CD4-positive, alpha-beta T cell (primary cell): ENCODE data around the gene TRAK1. TPM values are rescaled to one million over a fixed set of nuclear protein-coding genes. Genes with fewer than 3 reads are reported as not detected.
A peak's percentile ranks its signal among the peaks of the same experiment; 100 is the strongest.

ENCODE experiments used
- ATAC-seq: fragments of 200-7000 bp; cut with Tn5 transposase; one replicate; pipeline ENCODE4 v1.10.0; 2022; ENCODE audit warnings: mild to moderate bottlenecking; ENCODE audit not compliant: poor library complexity
- CTCF ChIA-PET: fragments of 350-600 bp; sonication (Branson Sonifier 250); formaldehyde crosslinking; loops from one replicate; lab custom pipeline; 2021; ENCODE audit warnings: antibody characterized with exemption, inconsistent platforms; lab: Charles Lee
- POLR2A ChIA-PET: fragments of 350-600 bp; sonication (Branson Sonifier 250); formaldehyde crosslinking; loops from one replicate; lab custom pipeline; 2021; ENCODE audit warnings: antibody characterized with exemption, inconsistent platforms; lab: Charles Lee
- DNase-seq, 14 experiments: peaks; one replicate each; pipeline ENCODE4 v3.0.0-alpha.2; 2013 to 2020; ENCODE audit warnings: mixed read lengths in 2 of 14
- H3K27ac ChIP-seq, 2 donors: one replicate each; pipeline versions ENCODE4 v1.5.1 to v1.7.0; 2013; ENCODE audit warnings: low read length in 2 of 2, low read depth in 1 of 2, mild to moderate bottlenecking in 1 of 2
- H3K27me3 ChIP-seq, 2 experiments: 1 replicate in 1 of 2; 2 replicates in 1 of 2; pipeline versions ENCODE4 v1.6.1 to v1.7.0; 2013; ENCODE audit warnings: low read length in 2 of 2, control low read depth in 1 of 2, mild to moderate bottlenecking in 1 of 2, moderate library complexity in 1 of 2; ENCODE audit not compliant: insufficient read depth in 2 of 2, control insufficient read depth in 1 of 2
- H3K36me3 ChIP-seq: one replicate; pipeline ENCODE4 v1.6.1; 2013; ENCODE audit warnings: low read length, control low read depth; ENCODE audit not compliant: insufficient read depth
- H3K4me1 ChIP-seq: one replicate; pipeline ENCODE4 v1.6.1; 2013; ENCODE audit warnings: low read length, control low read depth; ENCODE audit not compliant: insufficient read depth
- H3K4me3 ChIP-seq: one replicate; pipeline ENCODE4 v1.5.1; 2013; ENCODE audit warnings: mild to moderate bottlenecking, low read length, moderate library complexity
- H3K9me3 ChIP-seq, 2 experiments: 1 replicate in 1 of 2; 2 replicates in 1 of 2; pipeline versions ENCODE4 v1.6.1 to v1.7.0; 2013; ENCODE audit warnings: low read length in 2 of 2, mild to moderate bottlenecking in 2 of 2, control low read depth in 1 of 2, moderate library complexity in 1 of 2; ENCODE audit not compliant: control insufficient read depth in 1 of 2, insufficient read depth in 1 of 2
- H3K27ac Mint-ChIP-seq: one replicate; pipeline ENCODE4 v1.8.0; 2020; ENCODE audit warnings: mixed read lengths
- H3K27me3 Mint-ChIP-seq: one replicate; pipeline ENCODE4 v1.8.0; 2021; ENCODE audit warnings: mixed read lengths
- H3K36me3 Mint-ChIP-seq: one replicate; pipeline ENCODE4 v1.8.0; 2021; ENCODE audit warnings: low read depth, mixed read lengths
- H3K4me1 Mint-ChIP-seq: one replicate; pipeline ENCODE4 v1.8.0; 2021; ENCODE audit warnings: low read depth, mixed read lengths
- H3K4me3 Mint-ChIP-seq: one replicate; pipeline ENCODE4 v1.8.0; 2020; ENCODE audit warnings: mild to moderate bottlenecking, mixed read lengths
- H3K9me3 Mint-ChIP-seq: one replicate; pipeline ENCODE4 v1.8.0; 2020; ENCODE audit warnings: mixed read lengths
- CTCF ChIP-seq: fragments of 200-600 bp; IDR thresholded peaks from one replicate; pipeline ENCODE4 v1.8.0; 2022; ENCODE audit warnings: antibody characterized with exemption, mild to moderate bottlenecking
- intact Hi-C, 2 experiments: fragments of 100-400 bp; cut with DNase I in 1 of 2; cut with micrococcal nuclease in 1 of 2; formaldehyde crosslinking; loops; one replicate each; pipeline versions ENCODE4 v1.15.1 to v1.9.0; 2023 to 2025; cut with DNase I, micrococcal nuclease
- total RNA-seq, 174 experiments: library from RNA in 2 of 174; stranded (reverse) in 2 of 174; gene quantifications; one replicate each; pipeline ENCODE4 v1.2.3 and lab custom pipeline; 2021 to 2026

Gene TRAK1
- total RNA-seq, 2 experiments from 2014 or later: 16.0 to 16.7 TPM

GRCh38 chr3:42122261-42123011 lies 31.3 kb downstream of the TRAK1 start:
- no peaks in the 10 kb centered on the region for H3K4me1 ChIP-seq
- H3K9me3 Mint-ChIP-seq: no peaks in the 10 kb centered on the region
- no peak for DNase-seq
- H3K27me3 ChIP-seq: no peaks in the 10 kb centered on the region
- H3K27me3 Mint-ChIP-seq: no peaks in the 10 kb centered on the region
- H3K27ac Mint-ChIP-seq: no peak overlapping the region
- no peak overlapping the region for H3K4me3 Mint-ChIP-seq
- H3K4me1 Mint-ChIP-seq: peaks cover 14% of the 10 kb centered on the region
- no peak overlapping the region for H3K4me3 ChIP-seq
- H3K9me3 ChIP-seq: no peaks in the 10 kb centered on the region
- no peak for ATAC-seq
- TF ChIP-seq CTCF: no peak
- POLR2A ChIA-PET: no interaction called here
- H3K27ac ChIP-seq: no peak overlapping the region
- H3K36me3 ChIP-seq: peaks cover 7% of the 10 kb centered on the region
- intact Hi-C loops: no loop called here
- CTCF ChIA-PET: interaction anchor here (0.7 kb wide), 1 partner anchor 746 kb away, joined by 3 read pairs; no protein-coding TSS in a partner anchor
- H3K36me3 Mint-ChIP-seq: peaks cover 31% of the 10 kb centered on the region

GRCh38 chr3:42123012-42123581 lies 31.9 kb downstream of the TRAK1 start:
- ChIA-PET POLR2A (no interaction called here), CTCF (no interaction called here)
- H3K27ac ChIP-seq: no peak overlapping the region
- no peaks in the 10 kb centered on the region for H3K27me3 ChIP-seq
- intact Hi-C loops: no loop called here
- H3K27ac Mint-ChIP-seq: no peak overlapping the region
- no peak overlapping the region for H3K4me3 Mint-ChIP-seq
- no peak for TF ChIP-seq CTCF
- ATAC-seq (no peak), DNase-seq (peak in 1 of 14 experiments; percentile 15)
- no peaks in the 10 kb centered on the region for H3K4me1 ChIP-seq
- peaks cover 9% of the 10 kb centered on the region for H3K36me3 ChIP-seq
- H3K9me3 ChIP-seq: no peaks in the 10 kb centered on the region
- peaks cover 33% of the 10 kb centered on the region for H3K36me3 Mint-ChIP-seq
- H3K4me1 Mint-ChIP-seq: peaks cover 13% of the 10 kb centered on the region
- H3K4me3 ChIP-seq: no peak overlapping the region
- H3K9me3 Mint-ChIP-seq: no peaks in the 10 kb centered on the region
- no peaks in the 10 kb centered on the region for H3K27me3 Mint-ChIP-seq

GRCh38 chr3:42123824-42124658 lies 32.9 kb downstream of the TRAK1 start:
- no peaks in the 10 kb centered on the region for H3K4me1 ChIP-seq
- no peaks in the 10 kb centered on the region for H3K27me3 ChIP-seq
- Mint-ChIP-seq H3K4me3 (no peak overlapping the region), H3K36me3 (peaks cover 33% of the 10 kb centered on the region), H3K27me3 (no peaks in the 10 kb centered on the region), H3K9me3 (no peaks in the 10 kb centered on the region), H3K27ac (no peak overlapping the region), H3K4me1 (peaks cover 13% of the 10 kb centered on the region)
- ChIA-PET CTCF (no interaction called here), POLR2A (no interaction called here)
- H3K36me3 ChIP-seq: peaks cover 9% of the 10 kb centered on the region
- TF ChIP-seq CTCF: no peak
- intact Hi-C loops: no loop called here
- DNase-seq: peak in 1 of 14 experiments; percentile 5
- no peak overlapping the region for H3K27ac ChIP-seq
- no peak for ATAC-seq
- no peaks in the 10 kb centered on the region for H3K9me3 ChIP-seq
- H3K4me3 ChIP-seq: no peak overlapping the region
